Uterus (tissue), 2 donors: Measurements from ENCODE around the gene PGLYRP4.

Experiments
- POLR2A ChIP-seq, 2 donors: fragments of 450-650 bp; IDR thresholded peaks; one replicate each; pipeline ENCODE4 v1.6.1; 2016; ENCODE audit warnings: antibody characterized with exemption in 2 of 2, mild to moderate bottlenecking in 1 of 2, moderate library complexity in 1 of 2
- TF ChIP-seq, protein P1 (sequence below), 4 experiments: fragments of 200-600 bp in 2 of 4; fragments of 450-650 bp in 2 of 4; sonication (generic) in 2 of 4; IDR thresholded peaks; one replicate each; pipeline ENCODE4 v1.5.1; 2016 to 2019; ENCODE audit warnings: antibody characterized with exemption in 4 of 4, mild to moderate bottlenecking in 2 of 4, moderate library complexity in 1 of 4

GRCh38 chr1:153387785-153388184 is 39.1 kb upstream of the PGLYRP4 start:
- TF ChIP-seq POLR2A (IDR thresholded peaks at IDR 0.05), result no peak
- TF ChIP-seq, protein P1, sequence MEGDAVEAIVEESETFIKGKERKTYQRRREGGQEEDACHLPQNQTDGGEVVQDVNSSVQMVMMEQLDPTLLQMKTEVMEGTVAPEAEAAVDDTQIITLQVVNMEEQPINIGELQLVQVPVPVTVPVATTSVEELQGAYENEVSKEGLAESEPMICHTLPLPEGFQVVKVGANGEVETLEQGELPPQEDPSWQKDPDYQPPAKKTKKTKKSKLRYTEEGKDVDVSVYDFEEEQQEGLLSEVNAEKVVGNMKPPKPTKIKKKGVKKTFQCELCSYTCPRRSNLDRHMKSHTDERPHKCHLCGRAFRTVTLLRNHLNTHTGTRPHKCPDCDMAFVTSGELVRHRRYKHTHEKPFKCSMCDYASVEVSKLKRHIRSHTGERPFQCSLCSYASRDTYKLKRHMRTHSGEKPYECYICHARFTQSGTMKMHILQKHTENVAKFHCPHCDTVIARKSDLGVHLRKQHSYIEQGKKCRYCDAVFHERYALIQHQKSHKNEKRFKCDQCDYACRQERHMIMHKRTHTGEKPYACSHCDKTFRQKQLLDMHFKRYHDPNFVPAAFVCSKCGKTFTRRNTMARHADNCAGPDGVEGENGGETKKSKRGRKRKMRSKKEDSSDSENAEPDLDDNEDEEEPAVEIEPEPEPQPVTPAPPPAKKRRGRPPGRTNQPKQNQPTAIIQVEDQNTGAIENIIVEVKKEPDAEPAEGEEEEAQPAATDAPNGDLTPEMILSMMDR (IDR thresholded peaks at IDR 0.05), result no peak
